Activated CD4-positive, alpha-beta T cell treated with anti-CD3 and anti-CD28 coated beads, Interleukin-2, Interleukin-4, amounts not matched to agents 100 ng/mL and 50 ng/mL, durations not matched to agents 16 hours and 8 hours (primary cell): ENCODE results near the gene TNIP3.
"Not testable (repeated sequence)": the region's sequence is repeated elsewhere in the genome, so short reads cannot be mapped to it uniquely, and the experiment has no call there.

ENCODE experiments used
- DNase-seq: peaks from one replicate; pipeline ENCODE4 v3.0.0-alpha.2; 2020; ENCODE audit warnings: low spot score

TNIP3 gene, protein sequence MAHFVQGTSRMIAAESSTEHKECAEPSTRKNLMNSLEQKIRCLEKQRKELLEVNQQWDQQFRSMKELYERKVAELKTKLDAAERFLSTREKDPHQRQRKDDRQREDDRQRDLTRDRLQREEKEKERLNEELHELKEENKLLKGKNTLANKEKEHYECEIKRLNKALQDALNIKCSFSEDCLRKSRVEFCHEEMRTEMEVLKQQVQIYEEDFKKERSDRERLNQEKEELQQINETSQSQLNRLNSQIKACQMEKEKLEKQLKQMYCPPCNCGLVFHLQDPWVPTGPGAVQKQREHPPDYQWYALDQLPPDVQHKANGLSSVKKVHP

DNA sequence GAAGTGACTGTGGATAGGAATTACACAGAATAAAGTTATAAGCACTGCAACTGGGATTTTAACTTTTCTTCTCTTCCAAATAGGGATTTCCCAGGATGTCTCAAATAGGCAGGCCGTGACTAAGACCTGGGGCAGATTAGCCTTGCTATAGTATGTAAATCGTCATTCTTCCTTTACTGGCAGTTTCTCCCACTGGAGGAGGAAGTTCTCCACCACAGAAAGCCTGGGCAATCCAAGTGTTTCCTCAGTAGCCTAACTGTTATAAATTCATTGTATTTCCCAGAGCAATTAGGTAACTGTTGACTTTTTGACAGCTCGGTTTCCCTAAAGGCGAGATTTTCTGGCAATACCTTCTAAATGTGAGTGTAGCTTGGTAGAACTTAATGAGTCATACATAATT lies at the start of gene TNIP3:
TNIP3 (minus strand) TSS at position 31 of the 400 bp plus-strand sequence. CDS start 196 bp downstream, outside the sequence.
- DNase-seq: no peak

DNA sequence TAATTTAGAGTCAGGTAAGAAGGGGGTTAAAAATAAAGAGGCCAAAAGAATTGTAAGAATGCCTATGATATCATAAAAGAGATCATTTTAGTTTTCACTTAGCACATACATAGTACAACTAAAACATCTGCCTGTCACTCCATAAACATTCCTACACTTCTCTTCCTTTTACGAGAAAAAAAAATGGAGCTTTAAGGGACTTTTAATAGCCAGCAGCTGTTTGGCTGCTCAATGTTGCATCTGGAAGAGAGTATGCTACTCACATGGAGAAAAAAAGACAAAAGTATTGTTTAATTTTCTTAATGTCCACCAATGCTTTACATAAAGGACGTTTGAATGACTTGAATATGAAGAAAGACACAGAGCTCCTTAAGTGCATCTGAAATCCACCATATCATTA lies 48.7 kb upstream of the TNIP3 start:
- DNase-seq: no peak

DNA sequence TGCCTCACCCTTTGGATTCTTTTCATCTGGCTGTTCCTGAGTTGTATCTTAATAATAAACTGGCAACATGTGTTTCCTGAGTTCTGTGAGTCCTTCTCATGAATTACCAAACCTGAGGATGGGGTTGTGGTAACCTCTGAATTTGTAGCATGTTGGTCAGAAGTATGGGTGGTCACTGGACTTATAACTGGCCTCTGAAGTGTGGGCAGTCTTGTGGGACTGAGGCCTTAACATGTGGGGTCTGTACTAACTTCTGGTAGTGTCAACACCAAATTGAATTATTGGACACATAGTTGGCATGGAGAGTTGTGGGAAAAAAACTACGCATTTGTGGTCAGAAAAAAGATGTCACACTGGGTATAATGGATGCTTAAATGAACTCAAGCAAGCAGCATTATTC lies 45.0 kb upstream of the TNIP3 start:
- no peak for DNase-seq

DNA sequence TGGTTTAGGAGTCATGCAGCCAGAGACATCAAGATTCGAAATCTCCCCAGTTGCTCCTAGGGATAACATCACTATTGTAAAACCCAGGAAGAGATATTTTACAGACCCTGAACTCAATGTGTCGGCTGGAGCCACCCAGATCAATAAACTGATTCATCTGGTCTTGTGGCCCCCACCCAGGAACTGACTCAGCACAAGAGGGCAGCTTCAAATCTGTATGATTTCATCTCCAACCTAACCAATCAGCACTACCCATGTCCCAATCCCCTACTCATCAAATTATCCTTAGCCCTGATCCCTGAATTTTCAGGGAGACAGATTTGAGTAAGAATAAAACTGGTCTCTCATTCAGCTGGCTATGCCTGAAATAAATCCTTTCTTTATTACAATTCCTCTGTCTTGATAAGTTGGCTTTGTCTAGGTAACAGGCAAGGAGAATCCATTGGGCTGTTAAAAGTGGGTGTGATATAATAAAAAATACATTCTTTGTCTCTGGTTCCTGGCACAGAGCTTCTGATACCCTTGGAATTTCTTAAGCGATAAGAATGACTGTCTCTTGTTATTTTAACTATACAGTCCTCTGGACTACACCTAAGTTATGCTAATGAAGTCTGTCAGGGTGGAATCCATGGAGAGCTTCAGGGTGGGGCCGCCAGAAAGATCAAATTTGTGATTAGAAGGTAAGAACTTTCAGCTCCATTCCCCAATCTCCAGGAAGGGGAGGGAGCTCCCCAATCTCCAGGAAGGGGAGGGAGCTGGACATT lies 44.3 kb upstream of the TNIP3 start:
- no peak for DNase-seq

DNA sequence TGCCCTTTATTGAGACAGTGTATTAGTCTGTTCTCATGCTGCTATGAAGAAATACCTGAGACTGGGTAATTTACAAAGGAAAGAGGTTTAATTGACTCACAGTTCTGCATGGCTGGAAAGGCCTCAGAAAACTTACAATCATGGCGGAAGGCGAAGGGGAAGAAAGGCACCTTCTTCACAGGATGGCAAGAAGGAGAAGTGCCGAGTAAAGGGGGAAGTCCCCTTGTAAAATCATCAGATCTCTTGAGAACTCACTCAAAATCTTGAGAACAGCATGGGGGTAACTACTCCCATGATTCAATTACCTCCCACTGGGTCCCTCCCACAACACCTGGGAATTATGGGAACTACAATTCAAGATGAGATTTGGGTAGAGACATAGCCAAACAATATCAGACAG lies 41.7 kb upstream of the TNIP3 start:
- DNase-seq: not testable (repeated sequence)

DNA sequence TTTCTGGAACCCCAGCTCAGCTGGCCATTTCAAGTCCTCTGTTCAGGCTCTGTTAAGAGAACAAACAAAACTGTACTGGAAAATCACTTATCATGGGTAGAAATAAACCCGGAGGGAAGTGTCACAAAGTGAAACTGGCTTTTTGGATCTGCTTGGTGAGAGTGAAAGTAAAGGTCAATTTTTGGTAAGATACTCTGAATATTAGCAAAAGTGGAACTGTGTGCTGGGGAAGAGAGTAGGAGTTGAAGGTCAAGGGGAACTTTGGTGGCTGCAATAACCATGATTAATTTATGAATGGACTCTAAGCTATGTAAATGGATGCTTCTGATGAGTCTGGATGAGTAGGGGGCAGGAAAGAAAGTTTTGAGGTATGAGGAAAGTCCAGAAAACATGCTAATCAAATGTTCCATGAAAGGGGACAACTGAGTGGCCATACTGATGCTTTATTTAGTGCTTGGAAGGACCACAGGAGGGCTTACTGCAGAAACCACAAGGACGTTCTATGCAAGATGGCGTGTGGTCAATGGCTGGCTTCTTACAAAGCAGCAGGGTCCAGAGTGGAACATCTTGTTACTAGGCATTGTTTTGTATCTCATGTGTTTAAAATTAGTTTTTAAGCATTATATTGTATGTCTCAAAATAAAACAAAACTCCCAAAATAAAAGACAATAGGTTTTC lies 36.8 kb upstream of the TNIP3 start:
- peak; percentile 26 for DNase-seq

DNA sequence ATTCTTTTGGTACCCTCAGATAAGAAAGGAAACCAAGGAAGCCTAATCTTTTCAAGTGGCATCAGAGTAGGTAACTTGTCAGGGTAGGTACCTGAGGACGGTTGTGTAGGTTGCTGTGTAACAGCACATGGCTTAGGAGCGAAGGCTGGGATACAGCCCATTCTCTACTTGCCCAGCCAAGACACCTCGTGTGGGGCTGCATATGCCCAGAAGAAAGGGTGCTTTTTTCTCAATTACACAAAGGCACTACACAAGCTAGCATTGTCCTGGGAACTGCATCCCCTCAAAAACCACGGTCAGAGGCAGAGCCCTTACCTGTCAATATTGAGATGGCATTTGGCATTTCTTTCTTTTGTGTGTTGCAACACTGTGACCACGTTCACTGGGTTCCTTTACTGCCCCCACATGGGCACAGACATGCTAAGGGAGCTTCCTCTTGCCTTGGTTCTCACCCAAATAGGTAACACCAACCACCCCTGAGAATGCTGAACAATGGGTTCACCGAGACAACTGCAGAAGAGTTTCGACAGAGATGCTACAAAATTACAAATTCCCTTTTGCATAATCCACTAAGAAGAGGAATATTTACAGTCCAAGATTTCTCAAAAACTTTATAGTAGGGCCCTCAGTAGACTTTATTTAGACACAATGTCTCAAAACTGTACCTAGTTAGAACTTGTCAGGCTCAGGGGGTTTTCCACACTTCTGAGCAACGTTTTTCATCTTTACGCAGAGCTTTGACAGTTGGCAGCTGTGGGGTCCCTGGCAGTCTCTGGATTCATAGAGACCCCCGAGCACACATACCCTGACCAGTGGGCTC lies 35.8 kb upstream of the TNIP3 start:
- DNase-seq: peak; percentile 66

DNA sequence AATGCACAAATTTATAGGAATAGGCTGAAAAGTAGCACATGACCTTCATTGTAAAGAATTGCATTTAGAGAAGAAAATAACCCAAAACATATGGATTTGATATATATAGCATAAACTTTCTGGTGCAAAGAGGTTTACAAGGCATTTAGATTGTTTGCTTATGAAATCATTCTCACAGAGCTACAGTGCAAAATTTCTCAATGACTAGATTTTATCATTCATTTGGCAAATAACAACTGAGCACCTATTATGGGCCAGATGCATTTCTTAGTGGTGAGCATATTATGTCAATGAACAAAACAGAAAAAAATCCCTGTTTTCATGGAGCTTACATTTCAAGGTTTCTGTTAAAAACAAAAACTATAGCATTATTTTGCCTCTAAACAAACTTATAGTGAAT lies 34.1 kb upstream of the TNIP3 start:
- DNase-seq: no peak

DNA sequence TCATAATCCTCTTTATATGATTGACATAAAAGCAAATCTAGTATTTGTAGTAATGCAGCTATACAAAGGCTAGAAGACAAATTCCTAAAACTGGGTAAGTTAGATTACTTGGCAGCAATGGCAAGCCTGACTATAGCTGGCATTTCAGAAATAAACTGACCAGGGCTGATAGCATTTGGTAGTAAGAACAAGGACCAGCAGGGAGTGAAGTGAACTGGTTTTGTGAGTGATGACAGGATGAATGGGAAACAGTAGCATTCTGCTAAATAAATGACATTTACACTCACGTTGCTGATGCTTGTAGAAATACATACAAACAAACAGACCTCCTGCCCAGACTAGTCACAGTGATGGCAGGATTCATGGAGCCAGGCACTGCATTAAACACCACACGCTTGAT lies 31.5 kb upstream of the TNIP3 start:
- DNase-seq: no peak

DNA sequence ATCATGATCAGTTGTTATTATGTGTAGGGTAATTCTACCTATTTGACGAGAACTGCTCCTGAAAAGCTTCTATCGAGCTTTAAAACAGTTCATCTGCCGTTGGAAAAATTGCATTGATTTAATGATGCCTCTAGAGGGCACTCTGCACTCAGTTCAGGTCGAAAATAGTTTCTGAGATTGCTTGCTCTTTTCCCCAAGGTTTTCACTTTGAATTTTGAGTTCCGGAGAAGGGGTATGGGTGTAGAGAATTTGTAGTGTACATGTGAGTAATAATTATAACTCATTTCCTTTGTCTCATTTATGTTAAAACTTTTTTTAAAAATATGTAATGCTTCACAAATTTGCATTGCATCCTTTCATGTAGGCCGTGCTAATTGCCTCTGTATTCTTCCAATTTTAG lies 28.4 kb upstream of the TNIP3 start:
- peak; percentile 81 for DNase-seq

DNA sequence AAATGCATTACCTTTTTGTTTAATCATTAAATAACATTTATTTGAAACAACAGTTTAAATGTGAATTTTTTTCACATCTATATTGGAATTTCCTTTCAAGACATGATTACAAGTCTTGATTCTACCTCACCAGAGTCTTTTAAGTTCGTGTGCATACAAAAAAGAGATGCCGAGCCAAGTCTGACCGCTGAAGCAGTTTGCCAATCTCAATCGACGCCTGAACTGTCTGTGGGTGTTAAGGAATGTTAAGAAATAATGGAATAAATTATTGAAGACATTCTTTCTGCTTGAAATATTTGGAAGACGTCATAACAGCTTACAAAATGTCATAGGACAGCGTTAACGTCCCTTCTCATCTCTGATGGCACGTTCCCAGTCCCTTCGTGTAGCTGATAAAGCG lies 27.9 kb upstream of the TNIP3 start:
- DNase-seq: no peak

DNA sequence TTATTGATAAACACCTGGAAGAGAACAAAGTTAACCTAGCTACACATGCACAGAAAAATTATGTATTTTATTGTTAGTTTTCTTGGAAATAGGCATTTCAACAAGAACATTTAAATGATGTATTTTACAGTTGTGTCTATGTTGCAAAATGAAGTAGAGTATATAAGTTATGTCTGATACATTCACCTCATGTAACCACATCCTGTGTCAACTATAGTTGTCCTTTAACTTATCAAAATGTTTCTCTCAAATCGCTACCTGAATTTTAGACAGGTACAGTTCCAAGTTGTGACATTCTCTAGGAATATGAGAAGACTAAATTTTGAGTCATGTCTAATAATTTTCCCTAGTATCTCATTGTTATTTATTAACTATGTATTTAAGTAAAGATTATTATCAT lies 27.2 kb upstream of the TNIP3 start:
- no peak for DNase-seq

DNA sequence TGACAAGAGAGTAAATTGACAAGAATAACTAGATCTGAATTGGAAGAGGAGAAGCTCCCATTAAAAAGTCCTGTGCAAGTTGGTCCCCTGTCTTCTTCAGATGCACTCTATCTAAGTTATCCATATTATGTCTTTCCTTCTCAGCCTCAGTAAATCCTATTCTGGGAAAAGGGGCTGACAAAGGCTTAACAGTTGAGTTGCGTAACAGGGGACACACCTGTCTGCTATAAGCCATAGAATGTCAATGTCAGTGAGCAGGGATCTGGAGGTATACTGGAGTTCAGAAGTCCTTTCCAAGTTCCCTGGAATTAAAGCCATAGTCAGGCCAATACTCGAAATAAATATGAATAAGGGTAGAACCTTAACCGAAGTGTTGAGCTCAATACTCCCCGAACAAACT lies 26.3 kb upstream of the TNIP3 start:
- no peak for DNase-seq

DNA sequence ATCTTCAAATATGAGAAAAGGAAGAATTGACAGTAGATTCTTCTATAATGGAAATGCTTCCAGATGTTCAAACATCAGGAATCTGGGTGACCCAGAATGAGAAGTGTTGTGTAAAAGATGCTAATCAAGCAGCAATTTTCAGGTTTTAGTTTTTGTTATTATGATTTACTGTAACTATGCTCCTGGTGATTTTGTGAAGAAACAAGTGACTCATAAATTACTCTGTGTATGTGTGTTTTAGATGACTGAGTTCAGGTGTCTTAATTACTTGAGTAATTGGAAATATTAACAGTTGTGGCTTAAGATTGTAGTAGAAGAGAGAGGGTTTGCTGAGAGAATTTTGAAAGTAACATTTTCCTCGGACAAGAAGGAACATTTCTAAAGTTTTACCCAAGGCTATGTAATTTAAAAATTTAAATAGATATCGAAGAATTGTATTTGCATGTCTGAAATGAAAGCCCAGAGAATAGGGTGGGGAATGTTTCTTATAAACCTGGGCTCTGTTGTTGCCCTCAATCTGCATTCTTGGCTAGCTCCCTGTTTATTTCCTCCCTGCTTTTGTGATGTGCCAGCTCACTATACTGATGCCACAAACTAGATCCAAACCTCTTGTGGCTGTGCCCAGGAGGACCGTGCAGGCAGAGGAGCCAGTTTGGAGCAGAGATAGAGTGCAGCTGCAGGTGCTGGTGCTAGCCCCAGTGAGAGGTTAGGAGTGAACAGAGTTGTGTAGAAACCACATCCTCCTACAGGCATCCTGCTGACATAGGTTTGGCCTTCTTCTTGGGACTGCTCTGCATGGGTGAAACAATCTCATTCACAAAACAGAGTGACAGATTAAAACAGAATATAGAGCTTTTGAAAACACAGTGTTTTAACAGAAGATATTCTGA lies 25.4 kb upstream of the TNIP3 start:
- DNase-seq: peak; percentile 79

DNA sequence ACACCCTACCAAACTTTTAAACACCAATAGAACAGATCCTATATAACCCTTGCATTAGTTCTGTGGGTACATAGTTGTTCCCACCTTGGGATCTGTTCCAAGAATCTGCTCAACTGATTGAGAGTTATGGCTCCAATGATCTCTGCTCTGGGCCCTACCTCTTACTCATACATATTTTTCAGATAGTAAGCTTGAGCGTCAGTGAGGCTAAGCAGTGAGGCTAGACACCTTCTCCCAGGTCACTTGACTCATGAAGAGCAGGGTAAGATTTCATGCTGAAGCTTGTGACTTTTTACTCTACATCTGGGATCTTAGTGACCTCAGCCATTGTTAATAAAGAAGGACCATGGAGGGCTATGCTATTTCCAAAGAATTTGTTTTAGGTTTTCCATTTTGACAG lies 23.1 kb upstream of the TNIP3 start:
- no peak for DNase-seq

DNA sequence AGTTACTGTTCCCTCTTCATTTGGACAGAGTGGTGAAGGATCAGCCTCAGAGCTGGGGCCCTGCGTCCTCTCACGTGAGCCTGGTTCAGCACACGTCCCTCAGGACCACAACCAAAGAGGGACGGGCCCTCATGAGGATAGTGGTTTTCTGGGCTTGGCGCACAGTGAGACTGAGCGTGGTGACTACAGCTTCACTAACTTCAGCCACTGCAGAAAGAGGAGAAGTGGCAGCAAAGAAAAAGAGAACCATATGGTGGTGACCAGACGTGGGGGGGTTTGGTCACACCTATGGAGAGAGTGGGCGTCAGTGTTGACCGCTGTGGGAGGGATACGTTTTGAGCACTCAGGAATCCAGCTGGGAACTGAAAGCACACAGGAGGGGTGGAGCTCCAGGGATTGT lies 21.8 kb upstream of the TNIP3 start:
- no peak for DNase-seq

DNA sequence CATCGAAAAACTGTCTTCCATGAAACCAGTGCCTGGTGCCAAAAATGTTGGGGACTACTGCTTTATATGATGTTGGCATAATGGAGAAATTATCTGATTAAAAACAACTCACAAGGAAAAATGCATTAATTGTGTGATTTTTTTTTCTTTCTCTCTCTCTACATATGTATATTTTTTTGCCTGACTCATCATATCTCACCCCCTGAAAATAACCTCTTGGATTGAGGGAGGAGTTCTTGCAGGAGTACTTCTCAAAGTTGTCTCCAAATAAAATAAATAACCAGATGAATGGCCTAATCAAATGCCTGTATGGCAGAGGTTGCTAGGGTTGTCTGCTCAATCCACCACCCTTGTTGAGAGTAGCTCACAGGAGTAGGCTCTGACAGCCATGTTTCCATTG lies 19.9 kb upstream of the TNIP3 start:
- DNase-seq: no peak

DNA sequence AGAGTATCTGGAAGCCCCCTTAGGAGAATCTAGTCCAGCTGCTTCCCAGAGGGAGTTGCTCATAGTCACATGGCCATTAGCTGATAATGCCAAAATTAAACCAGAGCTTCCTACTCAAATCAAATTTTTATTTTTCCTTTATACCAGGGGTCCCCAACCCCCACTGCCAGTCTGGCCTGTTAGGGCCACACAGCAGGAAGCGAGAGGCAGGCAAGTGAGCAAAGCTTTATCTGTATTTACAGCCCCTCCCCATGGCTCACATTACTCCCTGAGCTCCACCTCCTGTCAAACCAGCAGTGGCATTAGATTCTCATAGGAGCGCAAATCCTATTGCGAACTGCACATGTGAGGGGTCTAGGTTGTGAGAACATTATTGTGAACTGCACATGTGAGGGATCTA lies 19.2 kb upstream of the TNIP3 start:
- no peak for DNase-seq

DNA sequence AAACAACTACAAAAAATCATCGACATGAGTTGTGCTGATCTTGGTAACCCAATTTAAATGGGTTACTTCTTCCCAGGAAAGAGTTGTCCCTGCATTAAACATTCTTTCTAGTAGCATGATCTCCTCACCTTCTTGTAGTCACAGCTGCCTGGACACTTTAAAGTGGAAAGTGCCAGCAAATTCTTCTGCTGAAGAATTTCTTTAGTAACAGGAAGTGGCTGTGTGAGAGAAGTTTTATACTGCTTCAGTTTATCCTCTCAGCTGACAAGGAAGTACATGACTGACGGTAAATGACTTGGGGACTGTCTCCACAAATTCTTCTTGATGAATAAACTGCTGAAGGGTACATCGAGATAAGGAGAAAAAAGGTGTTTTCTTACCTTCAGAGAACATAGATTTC lies 18.2 kb upstream of the TNIP3 start:
- peak; percentile 62 for DNase-seq

DNA sequence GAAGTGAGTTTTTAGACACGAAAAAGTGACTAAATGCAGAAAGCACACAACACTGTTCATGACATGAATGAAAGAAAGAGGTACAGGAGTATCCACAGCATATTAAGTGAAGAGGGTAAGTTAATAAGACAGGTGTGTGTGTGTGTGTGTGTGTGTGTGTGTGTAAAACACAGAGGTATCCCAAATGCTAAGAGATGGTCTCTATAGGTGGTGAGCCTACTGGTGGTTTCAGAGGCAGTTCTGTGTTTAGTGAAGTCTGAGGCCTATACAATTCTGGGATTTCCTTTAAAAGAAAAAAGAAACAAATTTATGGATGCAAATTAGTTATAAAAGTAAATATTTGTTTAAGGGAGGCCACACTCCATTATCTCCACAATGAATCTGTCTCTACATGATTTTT lies 17.4 kb upstream of the TNIP3 start:
- DNase-seq: no peak

DNA sequence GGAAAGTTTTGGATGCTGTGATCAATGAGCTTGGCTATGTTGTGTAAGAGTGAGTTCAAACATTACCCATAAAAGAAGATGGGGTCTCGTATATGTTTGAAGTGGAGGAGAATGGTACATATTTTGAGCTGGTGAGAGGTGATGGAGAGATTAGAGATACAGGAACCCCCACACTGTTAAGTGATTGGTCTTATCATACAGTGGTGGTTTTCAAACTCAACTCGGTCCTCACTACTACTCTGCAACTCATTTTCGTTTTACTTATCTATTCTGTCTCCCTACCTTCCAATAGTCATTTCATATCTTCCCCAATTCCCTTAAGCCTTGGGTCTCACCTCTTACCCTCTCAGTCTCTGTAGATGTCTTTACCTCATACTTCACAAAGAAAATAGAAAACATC lies 16.4 kb upstream of the TNIP3 start:
- DNase-seq: no peak
